HEK293 (cell line): ENCODE results near the gene CABLES2.

Experiments
- AEBP2 ChIP-seq: fragments of 450-650 bp; formaldehyde crosslinking; IDR thresholded peaks from 2 replicates; pipeline ENCODE4 v1.5.1; 2016; ENCODE audit warnings: missing biosample characterization, missing genetic modification characterization, borderline replicate concordance
- ATF2 ChIP-seq: fragments of 450-650 bp; formaldehyde crosslinking; IDR thresholded peaks from 2 replicates; pipeline ENCODE4 v1.5.1; 2016; ENCODE audit warnings: missing biosample characterization, missing genetic modification characterization, low read depth
- PRDM10 ChIP-seq: fragments of 450-650 bp; formaldehyde crosslinking; IDR thresholded peaks from 2 replicates; pipeline ENCODE4 v1.5.1; 2016; ENCODE audit warnings: missing biosample characterization, missing genetic modification characterization
- PRDM6 ChIP-seq: fragments of 450-650 bp; formaldehyde crosslinking; IDR thresholded peaks from 2 replicates; pipeline ENCODE4 v1.5.1; 2017; ENCODE audit warnings: missing biosample characterization, missing genetic modification characterization
- RBAK ChIP-seq: fragments of 450-650 bp; formaldehyde crosslinking; IDR thresholded peaks from 2 replicates; pipeline ENCODE4 v1.5.1; 2016; ENCODE audit warnings: missing biosample characterization, missing genetic modification characterization
- SP3 ChIP-seq: fragments of 450-650 bp; formaldehyde crosslinking; IDR thresholded peaks from 2 replicates; pipeline ENCODE4 v1.5.1; 2016; ENCODE audit warnings: missing biosample characterization, missing genetic modification characterization
- ZBTB10 ChIP-seq: fragments of 450-650 bp; formaldehyde crosslinking; IDR thresholded peaks from 2 replicates; pipeline ENCODE4 v1.5.1; 2016; ENCODE audit warnings: missing biosample characterization, missing genetic modification characterization
- ZFP69B ChIP-seq: fragments of 450-650 bp; formaldehyde crosslinking; IDR thresholded peaks from 2 replicates; pipeline ENCODE4 v1.5.1; 2016; ENCODE audit warnings: missing biosample characterization, missing genetic modification characterization
- ZIC2 ChIP-seq: fragments of 450-650 bp; formaldehyde crosslinking; IDR thresholded peaks from 2 replicates; pipeline ENCODE4 v1.5.1; 2016; ENCODE audit warnings: missing biosample characterization, missing genetic modification characterization
- ZNF157 ChIP-seq: fragments of 450-650 bp; formaldehyde crosslinking; IDR thresholded peaks from 2 replicates; pipeline ENCODE4 v1.5.1; 2016; ENCODE audit warnings: missing biosample characterization, missing genetic modification characterization
- ZNF280C ChIP-seq: fragments of 450-650 bp; formaldehyde crosslinking; IDR thresholded peaks from 2 replicates; pipeline ENCODE4 v1.5.1; 2016; ENCODE audit warnings: missing biosample characterization, missing genetic modification characterization
- ZNF404 ChIP-seq: fragments of 450-650 bp; formaldehyde crosslinking; IDR thresholded peaks from 2 replicates; pipeline ENCODE4 v1.5.1; 2017; ENCODE audit warnings: missing biosample characterization, missing genetic modification characterization
- ZNF433 ChIP-seq: fragments of 450-650 bp; formaldehyde crosslinking; IDR thresholded peaks from 2 replicates; pipeline ENCODE4 v1.5.1; 2016; ENCODE audit warnings: missing biosample characterization, missing genetic modification characterization, low read depth
- ZNF473 ChIP-seq: fragments of 450-650 bp; formaldehyde crosslinking; IDR thresholded peaks from 2 replicates; pipeline ENCODE4 v1.5.1; 2017; ENCODE audit warnings: missing biosample characterization, missing genetic modification characterization
- ZNF518A ChIP-seq: fragments of 450-650 bp; formaldehyde crosslinking; conservative IDR thresholded peaks from 2 replicates; pipeline ENCODE4 v1.5.1; 2016; ENCODE audit warnings: low read depth, missing biosample characterization, missing genetic modification characterization
- ZNF529 ChIP-seq: fragments of 450-650 bp; formaldehyde crosslinking; IDR thresholded peaks from 2 replicates; pipeline ENCODE4 v1.5.1; 2017; ENCODE audit warnings: missing genetic modification characterization, missing biosample characterization; ENCODE audit not compliant: insufficient replicate concordance
- ZNF624 ChIP-seq: fragments of 450-650 bp; formaldehyde crosslinking; IDR thresholded peaks from 2 replicates; pipeline ENCODE4 v1.5.1; 2017; ENCODE audit warnings: missing biosample characterization, missing genetic modification characterization
- ZNF670 ChIP-seq: fragments of 450-650 bp; formaldehyde crosslinking; IDR thresholded peaks from 2 replicates; pipeline ENCODE4 v1.5.1; 2016; ENCODE audit warnings: missing biosample characterization, missing genetic modification characterization, low read depth
- ZNF768 ChIP-seq: fragments of 450-650 bp; formaldehyde crosslinking; IDR thresholded peaks from 2 replicates; pipeline ENCODE4 v1.5.1; 2018; ENCODE audit warnings: missing biosample characterization, mild to moderate bottlenecking, missing genetic modification characterization
- ZSCAN16 ChIP-seq: fragments of 450-650 bp; formaldehyde crosslinking; IDR thresholded peaks from 2 replicates; pipeline ENCODE4 v1.5.1; 2016; ENCODE audit warnings: missing biosample characterization, missing genetic modification characterization
- ZXDB ChIP-seq: fragments of 450-650 bp; formaldehyde crosslinking; IDR thresholded peaks from 2 replicates; pipeline ENCODE4 v1.5.1; 2016; ENCODE audit warnings: missing biosample characterization, missing genetic modification characterization

Gene CABLES2

GRCh38 chr20:62350098-62350628 lies 56.9 kb downstream of the CABLES2 start (continued):
- TF ChIP-seq ATF2 (no peak), SP3 (no peak), ZNF529 (tag by site-specific recombination) (no peak), ZBTB10 (tag by site-specific recombination) (peak; percentile 68), ZNF433 (tag by site-specific recombination) (no peak), AEBP2 (tag by site-specific recombination) (no peak), ZNF624 (tag by site-specific recombination) (no peak), ZNF473 (no peak), ZNF670 (no peak), RBAK (tag by site-specific recombination) (no peak), ZNF518A (tag by site-specific recombination) (no peak), ZNF280C (tag by site-specific recombination) (no peak), ZIC2 (peak; percentile 99), ZNF768 (tag by site-specific recombination) (no peak), ZXDB (tag by site-specific recombination) (no peak), ZFP69B (tag by site-specific recombination) (peak; percentile 94), PRDM6 (tag by site-specific recombination) (no peak), ZSCAN16 (tag by site-specific recombination) (no peak), ZNF404 (tag by site-specific recombination) (no peak), PRDM10 (0 out of 2 replicates have a peak, but pooled peaks have one; percentile 33), ZNF157 (tag by site-specific recombination) (no peak)
